Neural cell (in vitro differentiated cells): ENCODE measurements around the gene AGAP3.

Experiments
- CTCF ChIP-seq: fragments of 450-650 bp; IDR thresholded peaks from 2 replicates; pipeline ENCODE4 v1.5.1; 2014; ENCODE audit warnings: antibody characterized with exemption, mild to moderate bottlenecking, moderate library complexity; ENCODE audit not compliant: poor library complexity, severe bottlenecking
- EP300 ChIP-seq: fragments of 450-650 bp; conservative IDR thresholded peaks from 2 replicates; pipeline ENCODE4 v1.6.1; 2014; ENCODE audit warnings: antibody characterized with exemption, mild to moderate bottlenecking, moderate library complexity; ENCODE audit not compliant: poor library complexity, severe bottlenecking
- EZH2 ChIP-seq: fragments of 200-600, 300-800 bp; shearing (Covaris generic), sonication (generic); IDR thresholded peaks from 2 replicates; pipeline ENCODE4 v1.6.1; 2014; ENCODE audit warnings: antibody characterized with exemption, low read length, borderline replicate concordance, mild to moderate bottlenecking; ENCODE audit not compliant: insufficient read depth, poor library complexity, severe bottlenecking
- POLR2AphosphoS5 ChIP-seq: IDR thresholded peaks from 2 replicates; pipeline ENCODE4 v1.6.1; 2012
- RAD21 ChIP-seq: fragments of 450-650 bp; conservative IDR thresholded peaks from 2 replicates; pipeline ENCODE4 v1.6.1; 2014; ENCODE audit warnings: antibody characterized with exemption, mild to moderate bottlenecking, moderate library complexity
- REST ChIP-seq: IDR thresholded peaks from 2 replicates; pipeline ENCODE4 v1.6.1; 2012; ENCODE audit warnings: borderline replicate concordance
- TAF1 ChIP-seq: IDR thresholded peaks from 2 replicates; pipeline ENCODE4 v1.6.1; 2012; ENCODE audit warnings: low read depth

GRCh38 chr7:151113344-151114150 is 27.3 kb downstream of the AGAP3 start:
- no peak for TF ChIP-seq CTCF
- no peak for TF ChIP-seq EP300
- TF ChIP-seq EZH2, result no peak
- no peak for TF ChIP-seq TAF1
- TF ChIP-seq RAD21, result no peak
- no peak for TF ChIP-seq REST
- TF ChIP-seq POLR2AphosphoS5, result no peak
